HG02870 (cell line): Measurements from ENCODE around the gene PKNOX1.
"Not testable (repeated sequence)": the region's sequence is repeated elsewhere in the genome, so short reads cannot be mapped to it uniquely, and the experiment has no call there.

ENCODE experiments used
- ATAC-seq: cut with Tn5 transposase; IDR thresholded peaks from one replicate; pipeline ENCODE4 v1.9.1; 2021; ENCODE audit warnings: mild to moderate bottlenecking, moderate library complexity; ENCODE audit not compliant: unreplicated experiment

Gene PKNOX1

GRCh38 chr21:43044547-43044946, 70.2 kb downstream of the PKNOX1 start:
- ATAC-seq: not testable (repeated sequence)

- ATAC-seq: not testable (repeated sequence)
Measured at GRCh38 chr21:43045165-43045875, 71.0 kb downstream of the PKNOX1 start.

- ATAC-seq: not testable (repeated sequence)
Measured at GRCh38 chr21:43045876-43046821, 71.8 kb downstream of the PKNOX1 start.

- ATAC-seq: not testable (repeated sequence)
Measured at GRCh38 chr21:43053112-43053511, 78.8 kb downstream of the PKNOX1 start.

GRCh38 chr21:43062955-43063664, 88.7 kb downstream of the PKNOX1 start:
- not testable (repeated sequence) for ATAC-seq

- ATAC-seq: not testable (repeated sequence)
Measured at GRCh38 chr21:43064265-43064917, 90.0 kb downstream of the PKNOX1 start.

GRCh38 chr21:43065991-43066390, 91.6 kb downstream of the PKNOX1 start:
- ATAC-seq: not testable (repeated sequence)

GRCh38 chr21:43066690-43067089, 92.3 kb downstream of the PKNOX1 start:
- not testable (repeated sequence) for ATAC-seq

- not testable (repeated sequence) for ATAC-seq
Measured at GRCh38 chr21:43068065-43068464, 93.7 kb downstream of the PKNOX1 start.

- not testable (repeated sequence) for ATAC-seq
Measured at GRCh38 chr21:43069682-43070081, 95.3 kb downstream of the PKNOX1 start.

- ATAC-seq: not testable (repeated sequence)
Measured at GRCh38 chr21:43072742-43073141, 98.4 kb downstream of the PKNOX1 start.

- ATAC-seq: not testable (repeated sequence)
Measured at GRCh38 chr21:43074401-43075169, 100.2 kb downstream of the PKNOX1 start.

GRCh38 chr21:43075170-43076022, 101.0 kb downstream of the PKNOX1 start, which contains the start of gene CBS:
Gene CBS, minus strand, starts transcription at chr21:43075835. Its CDS starts 3,642 bp downstream, at chr21:43072193.
- ATAC-seq: not testable (repeated sequence)

GRCh38 chr21:43076023-43076637, 101.8 kb downstream of the PKNOX1 start:
- ATAC-seq: not testable (repeated sequence)

GRCh38 chr21:43076643-43077042, 102.3 kb downstream of the PKNOX1 start:
- not testable (repeated sequence) for ATAC-seq

- ATAC-seq: not testable (repeated sequence)
Measured at GRCh38 chr21:43082587-43083300, 108.4 kb downstream of the PKNOX1 start.
